Cerebellar nuclear complex (tissue), 1 donor: ENCODE results near the gene ACTR1A.
"Not testable (repeated sequence)": the region's sequence is repeated elsewhere in the genome, so short reads cannot be mapped to it uniquely, and the experiment has no call there.

ENCODE experiments used
- DNase-seq, 2 experiments: peaks; one replicate each; lab custom pipeline; 2025; lab: John Stamatoyannopoulos, UW

Gene ACTR1A

GRCh38 chr10:102484021-102484420 is 18.5 kb downstream of the ACTR1A start:
- no peak for DNase-seq

DNA sequence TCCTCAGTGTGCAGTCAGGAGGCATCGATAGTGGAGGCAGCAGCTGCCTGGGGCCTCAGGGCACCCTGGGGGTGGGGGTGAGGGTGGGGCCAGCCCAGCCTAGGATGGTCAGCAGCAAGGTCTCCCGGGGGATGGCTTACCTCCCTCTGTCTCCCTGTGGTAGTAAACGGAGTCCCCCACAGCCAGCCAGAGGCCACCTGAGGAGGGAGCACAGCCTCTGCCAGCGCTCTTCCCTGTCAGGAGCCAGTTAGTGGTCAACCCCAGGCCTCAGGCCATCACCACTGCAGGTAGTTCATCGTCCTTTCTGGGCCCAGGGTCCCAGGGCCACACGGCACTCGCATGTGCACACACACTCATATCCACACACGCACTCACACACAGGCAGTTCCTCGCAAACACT is 22.1 kb downstream of the ACTR1A start:
- DNase-seq, result no peak

GRCh38 chr10:102479651-102480050 is 22.9 kb downstream of the ACTR1A start:
- no peak for DNase-seq

- no peak for DNase-seq
These were observed 25.9 kb downstream of the ACTR1A start for GRCh38 chr10:102476466-102477141.

- DNase-seq, result no peak
These were observed 27.0 kb downstream of the ACTR1A start for GRCh38 chr10:102475451-102476040.

GRCh38 chr10:102473445-102474331 is 28.8 kb downstream of the ACTR1A start:
- DNase-seq, result no peak

- DNase-seq, result no peak
These were observed 31.6 kb downstream of the ACTR1A start for GRCh38 chr10:102470579-102471546.

DNA sequence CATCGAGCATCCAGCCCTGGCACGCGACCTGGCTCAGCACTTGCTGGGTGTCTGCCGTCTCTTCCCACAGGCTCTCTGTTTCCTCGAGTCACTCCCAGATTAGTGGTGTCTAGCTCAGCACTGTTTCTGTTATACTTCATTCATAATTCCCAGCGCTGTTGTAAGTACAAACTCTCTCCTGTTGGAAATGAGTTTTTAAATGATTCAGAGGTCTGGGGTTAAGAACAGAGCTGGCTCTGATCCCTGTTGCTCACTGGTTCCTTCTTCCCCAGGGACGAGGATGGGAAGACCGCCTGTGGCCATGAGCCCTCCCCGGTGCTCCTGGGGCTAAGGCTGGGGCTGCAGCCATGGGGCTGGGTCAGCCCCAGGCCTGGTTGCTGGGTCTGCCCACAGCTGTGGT is 33.8 kb downstream of the ACTR1A start:
- DNase-seq, result no peak

DNA sequence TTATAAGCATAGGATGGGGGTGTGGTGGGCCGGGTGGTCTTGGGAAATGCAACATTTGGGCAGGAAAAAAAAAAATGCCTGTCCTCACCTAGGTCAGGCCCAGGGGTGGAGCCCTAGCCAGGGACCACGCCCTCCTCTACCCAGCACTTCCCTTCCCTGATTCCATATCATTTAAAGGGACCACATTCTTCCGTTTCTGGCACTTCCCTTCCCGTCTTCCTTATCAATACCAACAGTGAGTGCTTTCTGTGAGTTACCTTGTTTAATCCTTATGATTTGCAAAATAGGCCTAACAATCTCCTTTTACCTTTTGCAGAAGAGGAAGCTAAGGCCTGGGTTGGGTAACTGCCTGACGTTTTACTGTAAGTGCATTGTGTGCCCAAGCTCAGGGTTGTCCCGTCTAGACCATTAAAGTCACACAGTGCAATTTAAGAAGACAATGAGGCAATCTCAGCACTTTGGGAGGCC is 34.5 kb downstream of the ACTR1A start:
- DNase-seq, result no peak

DNA sequence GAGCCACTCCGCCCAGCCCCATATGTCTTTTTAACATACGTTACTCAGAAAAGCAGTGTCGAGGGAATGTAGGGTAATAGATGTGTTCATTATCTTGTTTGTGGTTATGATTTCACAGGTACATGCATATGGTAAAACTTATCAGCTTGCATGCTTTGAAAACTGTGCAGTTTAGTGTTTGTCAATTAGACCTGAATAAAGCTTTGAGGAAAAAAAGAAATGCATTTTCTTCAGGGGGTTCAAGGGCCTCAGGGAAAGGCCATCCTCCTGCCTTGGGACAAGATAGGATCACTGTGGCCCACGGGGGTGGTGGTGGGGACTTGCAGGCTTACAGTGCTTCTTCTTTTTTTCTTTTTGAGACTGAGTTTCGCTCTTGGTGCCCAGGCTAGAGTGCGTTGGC is 35.2 kb downstream of the ACTR1A start:
- DNase-seq, result no peak

- no peak for DNase-seq
These were observed 37.0 kb downstream of the ACTR1A start for GRCh38 chr10:102465466-102465865.

DNA sequence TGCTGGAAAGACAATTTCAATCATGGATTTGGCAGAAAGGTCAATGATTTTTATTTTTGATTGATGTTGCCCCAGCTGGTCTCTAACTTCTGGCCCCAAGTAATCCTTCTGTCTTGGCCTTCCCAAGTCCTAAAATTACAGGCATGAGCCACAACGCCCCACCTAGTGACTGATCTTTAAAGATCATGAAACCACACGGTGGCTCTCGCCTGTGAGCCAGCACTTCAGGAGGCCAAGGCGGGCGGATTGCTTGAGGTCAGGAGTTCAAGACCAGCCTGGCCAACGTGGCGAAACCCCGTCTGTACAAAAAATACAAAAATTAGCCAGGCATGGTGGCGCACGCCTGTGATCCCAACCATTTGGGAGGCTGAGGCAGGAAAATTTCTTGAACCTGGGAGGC is 38.5 kb downstream of the ACTR1A start:
- DNase-seq, result no peak

GRCh38 chr10:102462512-102463054 is 39.9 kb downstream of the ACTR1A start:
- no peak for DNase-seq

DNA sequence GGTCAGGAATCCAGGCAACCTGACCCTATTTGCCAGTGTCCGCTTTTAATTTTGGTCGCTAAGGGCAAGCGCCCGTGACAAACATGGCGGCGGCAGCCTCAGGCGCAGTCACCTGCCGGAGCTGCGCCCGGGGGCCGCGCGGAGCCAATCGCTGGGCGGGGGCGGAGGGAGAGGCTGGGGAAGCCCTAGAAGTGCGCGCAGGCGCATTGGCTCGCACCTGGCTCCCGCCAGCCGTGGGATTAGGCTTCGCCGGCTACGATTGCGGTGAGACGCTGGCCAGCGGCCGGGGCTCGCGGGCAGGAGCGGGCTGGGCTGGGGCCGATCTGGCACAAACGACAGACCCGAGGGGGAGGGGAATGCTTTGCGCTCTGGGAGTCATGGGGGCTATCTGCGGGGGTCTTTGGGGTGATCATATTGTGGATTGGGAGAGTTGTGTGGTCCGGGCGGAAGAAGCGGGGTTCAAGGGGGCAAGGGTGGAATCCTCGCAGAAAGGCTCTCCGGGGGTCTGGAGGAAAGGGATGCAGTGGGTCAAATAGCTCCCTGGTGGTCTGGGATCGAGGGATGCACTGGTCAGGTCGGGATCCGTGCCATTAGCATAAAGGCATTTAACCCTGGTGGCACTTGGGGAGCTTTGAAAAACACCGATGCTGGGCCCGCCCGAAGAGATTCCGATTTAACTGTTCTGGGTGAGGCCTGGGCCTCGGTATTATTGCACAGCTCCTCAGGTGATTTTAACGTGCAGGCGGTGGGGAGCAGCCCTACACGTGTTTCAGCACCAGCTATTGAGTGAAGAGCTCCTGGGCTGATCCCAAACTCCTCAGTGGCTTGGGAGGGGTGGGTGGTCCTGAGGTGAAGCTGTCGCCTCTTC is 41.1 kb downstream of the ACTR1A start:
- DNase-seq, result peak; percentile 43 to 85

DNA sequence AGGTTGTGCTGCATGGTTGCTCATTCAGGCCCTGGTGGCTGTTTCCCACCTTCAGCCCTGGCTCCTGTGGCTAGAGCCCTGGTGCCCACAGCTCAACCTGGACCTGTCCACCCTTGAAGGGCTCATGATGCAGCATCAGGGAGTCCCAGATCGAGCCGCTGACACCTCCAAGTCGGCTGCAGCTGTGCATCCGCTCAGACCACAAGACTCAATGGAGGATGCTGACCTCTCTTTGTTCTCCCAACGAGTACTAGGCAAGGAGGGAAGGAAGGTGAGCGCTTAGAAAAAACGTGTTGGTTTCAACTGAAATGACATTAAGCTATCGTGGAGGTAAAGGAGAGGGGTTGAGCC is 41.7 kb downstream of the ACTR1A start:
- DNase-seq, result no peak

GRCh38 chr10:102458656-102459055 is 43.9 kb downstream of the ACTR1A start:
- DNase-seq, result no peak

GRCh38 chr10:102457591-102458150 is 44.8 kb downstream of the ACTR1A start:
- DNase-seq, result peak in 1 of 2 experiments; percentile 16

DNA sequence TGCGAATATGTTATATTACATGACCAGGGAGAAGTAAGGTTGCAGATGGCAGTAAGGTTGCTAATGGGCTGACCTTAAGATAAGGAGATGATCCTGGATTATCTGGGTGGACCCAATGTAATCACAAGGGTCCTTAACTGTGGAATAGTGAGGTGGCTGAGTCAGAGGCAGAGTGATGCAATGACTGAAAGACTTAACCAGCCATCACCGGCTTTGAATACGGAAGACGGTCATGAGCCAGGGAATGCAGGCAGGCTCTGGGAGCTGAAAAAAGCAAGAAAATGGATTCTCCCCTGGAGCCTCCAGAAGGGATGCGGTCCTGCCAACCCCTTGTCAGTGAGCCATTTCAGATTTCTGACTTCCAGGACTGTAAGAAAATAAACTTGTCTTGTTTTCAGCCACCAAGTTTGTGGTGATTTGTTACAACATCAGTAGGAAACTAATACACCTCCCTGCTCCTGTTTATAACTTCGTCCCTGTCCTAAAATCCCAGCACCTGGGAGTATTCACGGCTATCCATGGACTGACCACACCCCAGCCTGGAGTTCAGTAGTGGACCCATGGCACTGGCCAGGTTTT is 46.5 kb downstream of the ACTR1A start:
- no peak for DNase-seq

- DNase-seq, result not testable (repeated sequence)
These were observed 47.6 kb downstream of the ACTR1A start for GRCh38 chr10:102454662-102455487.
